Measurements from ENCODE around the gene MAP4K4. TPM values are rescaled to one million over a fixed set of nuclear protein-coding genes. Genes with fewer than 3 reads are reported as not detected.

The MAP4K4 gene
- total RNA-seq, 4 donors from 2014 or later, result 79.3 to 104 (median 95.0) TPM

DNA sequence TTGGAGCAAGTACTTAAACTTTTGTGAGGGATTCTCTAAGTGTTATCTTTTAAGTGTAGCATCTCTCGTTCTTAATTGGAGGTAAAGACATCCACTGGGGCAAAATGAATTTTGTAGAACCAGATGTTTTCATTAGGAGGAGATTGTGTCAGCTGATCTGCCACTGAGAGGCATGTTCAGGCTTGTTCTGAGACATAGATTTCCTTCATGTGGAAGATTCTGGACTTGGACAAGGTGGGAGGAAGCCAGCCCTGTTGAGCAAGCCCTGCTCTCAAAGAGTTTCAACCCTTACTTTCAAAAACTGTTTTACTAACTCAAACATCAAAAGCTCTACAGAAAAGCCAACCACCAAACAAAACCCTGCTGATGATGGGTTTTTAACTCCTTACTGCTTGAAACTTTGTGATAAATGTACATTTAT, 6.5 kb downstream of the MAP4K4 start:
- TF ChIP-seq, protein P1, sequence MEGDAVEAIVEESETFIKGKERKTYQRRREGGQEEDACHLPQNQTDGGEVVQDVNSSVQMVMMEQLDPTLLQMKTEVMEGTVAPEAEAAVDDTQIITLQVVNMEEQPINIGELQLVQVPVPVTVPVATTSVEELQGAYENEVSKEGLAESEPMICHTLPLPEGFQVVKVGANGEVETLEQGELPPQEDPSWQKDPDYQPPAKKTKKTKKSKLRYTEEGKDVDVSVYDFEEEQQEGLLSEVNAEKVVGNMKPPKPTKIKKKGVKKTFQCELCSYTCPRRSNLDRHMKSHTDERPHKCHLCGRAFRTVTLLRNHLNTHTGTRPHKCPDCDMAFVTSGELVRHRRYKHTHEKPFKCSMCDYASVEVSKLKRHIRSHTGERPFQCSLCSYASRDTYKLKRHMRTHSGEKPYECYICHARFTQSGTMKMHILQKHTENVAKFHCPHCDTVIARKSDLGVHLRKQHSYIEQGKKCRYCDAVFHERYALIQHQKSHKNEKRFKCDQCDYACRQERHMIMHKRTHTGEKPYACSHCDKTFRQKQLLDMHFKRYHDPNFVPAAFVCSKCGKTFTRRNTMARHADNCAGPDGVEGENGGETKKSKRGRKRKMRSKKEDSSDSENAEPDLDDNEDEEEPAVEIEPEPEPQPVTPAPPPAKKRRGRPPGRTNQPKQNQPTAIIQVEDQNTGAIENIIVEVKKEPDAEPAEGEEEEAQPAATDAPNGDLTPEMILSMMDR (IDR thresholded peaks at IDR 0.05; ENCODE audit: low read depth), result no peak

DNA sequence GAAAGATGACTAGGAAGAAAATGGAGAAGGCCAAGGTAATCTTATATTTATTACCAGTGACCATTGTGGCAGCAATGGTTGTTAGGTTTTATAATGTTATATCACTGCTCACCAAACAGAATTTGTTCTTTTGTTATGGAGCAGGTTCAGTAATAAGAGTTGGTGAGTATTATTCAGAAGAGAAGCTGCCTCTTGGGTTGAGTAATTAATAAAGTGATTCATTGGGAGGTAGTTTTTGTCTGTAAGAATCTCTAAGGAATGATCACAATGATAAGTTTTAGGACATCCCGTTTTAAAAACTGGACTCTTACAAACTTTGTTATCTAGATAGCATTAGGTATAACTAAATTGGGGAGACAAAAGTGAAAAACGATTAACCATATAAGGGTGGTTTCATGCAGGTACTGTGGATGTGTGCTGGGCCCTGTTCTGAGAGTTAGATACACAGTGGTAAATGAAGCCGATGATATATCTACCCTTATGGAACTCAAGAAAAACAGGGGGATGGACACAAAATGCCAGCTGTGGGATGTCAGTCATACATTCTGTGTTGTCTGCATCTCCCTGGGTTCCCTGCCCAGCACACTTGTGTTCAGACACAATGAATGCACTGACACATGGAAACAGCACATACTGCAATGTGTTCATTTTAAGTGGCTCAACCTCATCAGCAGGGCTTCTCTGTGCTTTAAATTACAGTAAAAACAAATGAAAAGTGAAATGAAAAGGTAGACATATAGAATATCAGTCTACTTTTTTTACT, 7.5 kb downstream of the MAP4K4 start:
- TF ChIP-seq, protein P1 (IDR thresholded peaks at IDR 0.05; ENCODE audit: low read depth), result no peak

DNA sequence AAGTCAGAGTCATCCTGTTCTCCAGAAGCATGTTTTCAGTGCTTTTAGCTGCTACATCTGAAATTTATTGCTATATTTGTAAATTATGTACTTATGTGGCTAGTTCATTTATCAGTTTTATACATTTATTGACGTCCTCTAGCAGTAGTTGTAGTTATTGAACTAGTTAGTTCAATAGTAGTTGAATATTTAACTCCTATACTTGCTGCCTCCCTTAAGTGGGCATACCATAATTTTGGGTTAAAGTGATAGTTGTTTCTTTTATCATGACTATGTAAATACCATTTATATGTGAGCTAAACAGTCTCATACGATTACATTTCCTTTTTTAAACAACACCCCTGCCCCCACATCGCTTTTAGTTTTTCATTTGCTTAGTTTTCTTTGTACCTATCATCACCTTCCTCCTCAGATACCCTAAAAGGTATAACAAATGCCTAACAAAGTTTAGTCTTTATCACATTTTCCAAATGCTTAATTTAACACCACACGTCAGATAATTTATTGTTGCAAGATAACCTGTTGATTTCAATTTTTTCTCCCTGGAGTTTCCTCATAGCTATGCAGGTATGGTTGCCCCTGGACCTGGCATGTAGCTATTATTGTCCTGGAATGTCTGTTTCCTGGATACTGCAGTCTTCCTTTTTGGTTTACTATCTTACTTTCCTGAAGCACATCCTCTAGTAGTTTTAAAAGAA, 8.8 kb downstream of the MAP4K4 start:
- TF ChIP-seq, protein P1 (IDR thresholded peaks at IDR 0.05; ENCODE audit: low read depth), result no peak

DNA sequence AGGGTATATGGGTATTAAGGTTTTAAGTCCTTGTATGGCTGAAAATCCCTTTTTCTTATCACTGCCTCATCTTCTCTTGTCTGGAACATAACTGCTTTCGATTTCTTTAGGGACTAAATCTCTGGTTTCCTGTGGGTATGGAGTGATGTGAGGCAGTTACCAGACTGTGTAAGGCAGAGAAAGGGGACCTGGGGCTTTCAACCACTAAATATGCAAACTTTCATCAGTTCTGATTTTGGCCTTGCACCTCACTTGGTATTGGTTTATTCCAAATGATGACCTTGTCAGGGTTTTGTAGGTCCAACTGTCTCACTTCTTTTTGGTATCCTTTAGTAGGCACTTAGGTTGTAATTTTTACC, 9.3 kb downstream of the MAP4K4 start:
- TF ChIP-seq, protein P1 (IDR thresholded peaks at IDR 0.05; ENCODE audit: low read depth), result no peak

DNA sequence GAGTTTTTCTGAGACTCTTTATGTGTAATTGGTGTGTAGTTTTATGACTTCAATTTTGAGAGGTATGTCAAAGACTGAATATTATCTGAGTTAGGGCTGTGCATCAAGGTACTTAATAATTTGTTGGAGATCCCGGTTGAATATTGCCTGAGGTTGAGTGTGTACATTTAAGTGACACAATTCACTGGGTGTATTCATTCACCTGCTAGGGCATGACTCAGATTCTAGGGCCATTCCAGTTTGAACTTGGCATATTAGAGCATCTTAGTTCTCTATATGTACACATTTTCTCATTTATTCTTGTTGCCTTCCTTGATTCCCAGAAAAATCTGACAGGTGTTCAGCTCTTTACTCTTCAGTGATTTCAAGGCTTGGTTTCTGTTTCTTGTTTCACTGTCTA, 12.5 kb downstream of the MAP4K4 start:
- TF ChIP-seq, protein P1 (IDR thresholded peaks at IDR 0.05; ENCODE audit: low read depth), result no peak

DNA sequence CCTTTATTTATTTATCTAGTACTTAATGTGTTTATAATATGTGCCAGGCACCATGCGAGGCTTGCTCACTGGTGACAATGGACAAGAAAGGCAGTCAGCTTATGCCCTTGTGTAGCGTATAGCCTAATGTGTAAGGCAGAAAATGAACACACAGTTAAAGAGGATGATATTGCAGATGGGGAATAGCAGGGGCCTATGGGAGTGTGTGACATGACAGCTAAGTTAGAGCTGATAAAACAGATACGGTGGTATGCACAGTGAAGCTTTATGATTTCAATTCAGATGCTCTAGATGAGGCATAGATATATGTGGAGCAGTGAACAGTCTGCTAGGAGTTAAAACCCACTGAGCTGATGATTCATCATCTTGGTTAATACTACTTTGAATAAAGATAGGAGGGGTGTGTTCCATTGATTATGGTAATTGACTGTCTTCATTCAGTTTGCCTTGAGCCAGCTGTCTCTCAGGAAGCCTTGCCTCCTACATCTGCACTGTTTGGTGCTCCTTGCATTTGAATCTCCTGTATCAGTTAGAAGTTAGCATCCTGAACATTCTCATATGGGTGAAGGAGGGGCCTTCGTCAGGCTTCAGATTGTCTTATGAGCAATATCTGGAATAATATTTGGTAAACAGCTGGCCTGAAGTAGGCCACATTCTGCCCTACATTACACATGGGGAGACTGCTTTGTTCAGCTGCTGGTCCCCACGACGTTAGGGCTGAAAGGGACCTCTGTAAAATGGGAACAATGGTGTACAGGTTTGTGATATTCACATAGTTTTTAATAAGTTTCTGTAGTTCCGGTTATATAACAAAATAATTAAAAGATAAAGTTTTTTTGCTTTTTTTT, 13.2 kb downstream of the MAP4K4 start:
- TF ChIP-seq, protein P1 (IDR thresholded peaks at IDR 0.05; ENCODE audit: low read depth), result no peak

DNA sequence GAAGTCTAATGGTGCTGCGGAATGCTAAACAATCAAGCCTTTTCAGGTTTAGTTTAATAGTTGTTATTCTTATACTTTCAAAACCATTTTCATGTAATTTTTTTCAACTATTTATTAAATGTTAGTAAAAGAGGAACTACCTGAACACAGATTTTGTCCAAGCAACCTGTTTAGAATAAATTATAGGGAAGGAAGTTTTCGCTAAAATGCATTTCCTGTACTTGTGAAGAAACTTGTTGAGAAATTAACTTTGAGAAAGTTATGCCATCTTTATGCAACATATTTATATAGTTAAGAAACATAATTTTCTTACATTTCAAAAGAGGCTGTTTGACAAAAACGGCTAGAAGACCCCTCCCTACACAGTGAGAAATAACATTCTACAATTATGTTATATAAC, 16.6 kb downstream of the MAP4K4 start:
- TF ChIP-seq, protein P1 (IDR thresholded peaks at IDR 0.05; ENCODE audit: low read depth), result no peak

Data from subcutaneous adipose tissue (tissue), 4 donors.